ENCODE measurements around the gene SLC15A1.
"Not testable (repeated sequence)": the region's sequence is repeated elsewhere in the genome, so short reads cannot be mapped to it uniquely, and the experiment has no call there.

The SLC15A1 gene

DNA sequence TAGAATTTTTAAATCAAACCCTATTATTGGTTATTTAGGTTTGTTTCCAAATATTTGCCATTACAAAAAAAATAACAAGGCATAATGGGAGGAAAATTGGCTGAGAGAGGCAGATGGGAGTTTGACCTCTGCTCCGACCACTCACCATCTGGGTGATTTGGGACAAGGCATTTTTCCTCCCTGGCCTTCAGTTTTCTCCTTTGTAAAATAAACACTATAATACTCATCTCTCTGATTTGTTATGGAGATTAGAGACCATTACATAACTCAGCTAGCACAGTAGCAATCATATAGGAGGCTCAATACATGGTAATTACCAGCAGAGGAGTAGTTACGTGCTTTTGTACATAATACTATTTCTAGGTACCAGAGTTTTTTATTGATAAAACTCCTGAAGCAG, 105.4 kb downstream of the SLC15A1 start:
- no peak overlapping the region for H2BK15ac ChIP-seq (ENCODE audit: low read length)
- no peak overlapping the region for H4K8ac ChIP-seq (ENCODE audit: low read depth, low read length)
- H2BK5ac ChIP-seq (ENCODE audit: low read length) = no peak overlapping the region
- no peak overlapping the region for H3K4me3 ChIP-seq (ENCODE audit: low read length in 2 of 2)
- H3K27ac ChIP-seq (replicated peaks; ENCODE audit: low read length) = no peak overlapping the region
- H3K4me1 ChIP-seq (ENCODE audit: control insufficient read depth in 2 of 2, insufficient read depth in 1 of 2, low read depth in 1 of 2, low read length in 2 of 2) = no peaks in the 10 kb centered on the region
- no peak overlapping the region for H3K9ac ChIP-seq (ENCODE audit: low read depth, low read length, poor library complexity)
- H3K27me3 ChIP-seq (ENCODE audit: control insufficient read depth in 3 of 3, insufficient read depth in 3 of 3, low read depth in 1 of 3, low read length in 3 of 3) = peaks cover 0 to 4% (median 0%) of the 10 kb centered on the region in 3 experiments
- no peak overlapping the region for H3K4me2 ChIP-seq (ENCODE audit: insufficient read depth, low read length, poor library complexity, severe bottlenecking)
- H2BK120ac ChIP-seq (ENCODE audit: low read depth, low read length) = no peak overlapping the region
- H2AK5ac ChIP-seq (ENCODE audit: low read depth, low read length) = no peak overlapping the region
- no peaks in the 10 kb centered on the region for H3K36me3 ChIP-seq (replicated peaks in 1 of 2; ENCODE audit: control insufficient read depth in 2 of 2, insufficient read depth in 2 of 2, low read length in 2 of 2)
- DNase-seq (ENCODE audit: low spot score) = no peak
- H3K14ac ChIP-seq (ENCODE audit: low read length) = no peak overlapping the region
- no CpG with 5 or more reads among the region's 2 CpGs for whole genome bisulfite sequencing, 2 donors (ENCODE audit: extremely low coverage in 2 of 2, insufficient read length in 2 of 2, insufficient replicate concordance in 1 of 2)
- no peaks in the 10 kb centered on the region for H3K79me1 ChIP-seq (ENCODE audit: low read depth, low read length)
- no peak overlapping the region for H2AFZ ChIP-seq (ENCODE audit: low read length)
- H2BK12ac ChIP-seq (ENCODE audit: low read length) = no peak overlapping the region
- no peak overlapping the region for H4K91ac ChIP-seq (ENCODE audit: low read depth, low read length, poor library complexity)
- no peak overlapping the region for H3K18ac ChIP-seq (ENCODE audit: low read length)
- no peak overlapping the region for H3K4ac ChIP-seq (ENCODE audit: low read length)
- H3K9me3 ChIP-seq (replicated peaks in 1 of 2; ENCODE audit: control insufficient read depth in 2 of 2, insufficient read depth in 1 of 2, low read depth in 1 of 2, low read length in 2 of 2) = no peaks in the 10 kb centered on the region
- no peak overlapping the region for H3K23ac ChIP-seq (ENCODE audit: low read depth, low read length, poor library complexity)

DNA sequence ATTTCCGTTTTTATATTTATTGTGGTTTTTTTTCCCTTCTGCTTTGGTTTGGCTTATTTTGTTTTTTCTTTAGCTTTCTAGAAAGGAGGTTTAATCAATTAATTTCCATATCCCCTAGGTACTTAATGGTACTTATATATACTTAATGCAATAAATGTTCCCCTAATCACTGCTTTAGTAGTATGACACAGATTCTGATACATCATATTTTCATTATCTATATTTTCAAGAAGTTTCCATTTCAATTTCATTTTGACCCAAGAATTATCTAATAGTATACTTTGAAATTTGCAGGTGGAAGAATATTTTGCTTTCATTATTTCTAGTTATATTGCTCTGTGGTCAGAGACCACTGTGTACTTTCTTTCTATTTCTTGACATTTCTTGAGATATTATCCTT, 109.0 kb downstream of the SLC15A1 start:
- Histone ChIP-seq H3K9ac (ENCODE audit: low read depth, low read length, poor library complexity) (no peak overlapping the region), H3K36me3 (replicated peaks in 1 of 2; ENCODE audit: control insufficient read depth in 2 of 2, insufficient read depth in 2 of 2, low read length in 2 of 2) (no peaks in the 10 kb centered on the region), H2BK120ac (ENCODE audit: low read depth, low read length) (no peak overlapping the region), H2BK5ac (ENCODE audit: low read length) (no peak overlapping the region), H2AK5ac (ENCODE audit: low read depth, low read length) (no peak overlapping the region), H3K79me1 (ENCODE audit: low read depth, low read length) (no peaks in the 10 kb centered on the region), H4K91ac (ENCODE audit: low read depth, low read length, poor library complexity) (no peak overlapping the region), H4K8ac (ENCODE audit: low read depth, low read length) (no peak overlapping the region), H3K4me2 (ENCODE audit: insufficient read depth, low read length, poor library complexity, severe bottlenecking) (no peak overlapping the region), H2BK15ac (ENCODE audit: low read length) (no peak overlapping the region), H3K4ac (ENCODE audit: low read length) (no peak overlapping the region), H3K9me3 (replicated peaks in 1 of 2; ENCODE audit: control insufficient read depth in 2 of 2, insufficient read depth in 1 of 2, low read depth in 1 of 2, low read length in 2 of 2) (no peaks in the 10 kb centered on the region), H3K4me3 (ENCODE audit: low read length in 2 of 2) (no peak overlapping the region), H2BK12ac (ENCODE audit: low read length) (no peak overlapping the region), H3K27me3 (ENCODE audit: control insufficient read depth in 3 of 3, insufficient read depth in 3 of 3, low read depth in 1 of 3, low read length in 3 of 3) (no peaks in the 10 kb centered on the region), H3K23ac (ENCODE audit: low read depth, low read length, poor library complexity) (no peak overlapping the region), H3K27ac (replicated peaks; ENCODE audit: low read length) (no peak overlapping the region), H3K18ac (ENCODE audit: low read length) (no peak overlapping the region), H3K4me1 (ENCODE audit: control insufficient read depth in 2 of 2, insufficient read depth in 1 of 2, low read depth in 1 of 2, low read length in 2 of 2) (no peaks in the 10 kb centered on the region), H3K14ac (ENCODE audit: low read length) (no peak overlapping the region), H2AFZ (ENCODE audit: low read length) (no peak overlapping the region)
- no peak for DNase-seq (ENCODE audit: low spot score)
- no CpG with 5 or more reads among the region's 1 CpG for WGBS, 2 donors (ENCODE audit: extremely low coverage in 2 of 2, insufficient read length in 2 of 2, insufficient replicate concordance in 1 of 2)

DNA sequence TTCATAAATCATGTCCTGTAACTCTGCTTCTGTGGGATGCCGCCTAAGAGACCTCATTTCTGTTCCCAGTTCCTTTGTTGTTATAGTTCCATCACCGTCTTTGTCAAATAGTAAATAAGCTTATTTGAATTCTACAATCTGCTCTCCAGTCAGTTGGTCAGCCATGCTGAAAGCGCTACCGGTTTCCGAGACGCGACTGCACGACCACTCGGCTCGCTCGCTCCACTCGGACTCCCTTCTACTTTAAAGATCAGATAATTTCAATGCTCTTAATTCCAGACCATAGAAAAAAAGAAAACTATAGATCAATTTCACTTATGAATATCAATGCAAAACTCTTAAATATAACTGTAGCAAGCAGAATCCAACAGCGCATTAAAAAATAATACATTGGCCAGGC, 111.4 kb downstream of the SLC15A1 start:
- no peak overlapping the region for H3K23ac ChIP-seq (ENCODE audit: low read depth, low read length, poor library complexity)
- no peak overlapping the region for H2BK12ac ChIP-seq (ENCODE audit: low read length)
- H3K36me3 ChIP-seq (replicated peaks in 1 of 2; ENCODE audit: control insufficient read depth in 2 of 2, insufficient read depth in 2 of 2, low read length in 2 of 2) = no peaks in the 10 kb centered on the region
- no peak overlapping the region for H3K4me2 ChIP-seq (ENCODE audit: insufficient read depth, low read length, poor library complexity, severe bottlenecking)
- no peak overlapping the region for H3K4ac ChIP-seq (ENCODE audit: low read length)
- no peaks in the 10 kb centered on the region for H3K27me3 ChIP-seq (ENCODE audit: control insufficient read depth in 3 of 3, insufficient read depth in 3 of 3, low read depth in 1 of 3, low read length in 3 of 3)
- no peaks in the 10 kb centered on the region for H3K9me3 ChIP-seq (replicated peaks in 1 of 2; ENCODE audit: control insufficient read depth in 2 of 2, insufficient read depth in 1 of 2, low read depth in 1 of 2, low read length in 2 of 2)
- H2BK15ac ChIP-seq (ENCODE audit: low read length) = no peak overlapping the region
- DNase-seq (ENCODE audit: low spot score) = no peak
- H2BK120ac ChIP-seq (ENCODE audit: low read depth, low read length) = no peak overlapping the region
- no peak overlapping the region for H2AK5ac ChIP-seq (ENCODE audit: low read depth, low read length)
- no peak overlapping the region for H4K91ac ChIP-seq (ENCODE audit: low read depth, low read length, poor library complexity)
- H2BK5ac ChIP-seq (ENCODE audit: low read length) = no peak overlapping the region
- no peak overlapping the region for H3K18ac ChIP-seq (ENCODE audit: low read length)
- no peaks in the 10 kb centered on the region for H3K79me1 ChIP-seq (ENCODE audit: low read depth, low read length)
- H2AFZ ChIP-seq (ENCODE audit: low read length) = no peak overlapping the region
- no peaks in the 10 kb centered on the region for H3K4me1 ChIP-seq (ENCODE audit: control insufficient read depth in 2 of 2, insufficient read depth in 1 of 2, low read depth in 1 of 2, low read length in 2 of 2)
- no peak overlapping the region for H3K4me3 ChIP-seq (ENCODE audit: low read length in 2 of 2)
- H3K14ac ChIP-seq (ENCODE audit: low read length) = no peak overlapping the region
- no peak overlapping the region for H3K9ac ChIP-seq (ENCODE audit: low read depth, low read length, poor library complexity)
- H3K27ac ChIP-seq (replicated peaks; ENCODE audit: low read length) = no peak overlapping the region
- no CpG with 5 or more reads among the region's 13 CpGs for WGBS, 2 donors (ENCODE audit: extremely low coverage in 2 of 2, insufficient read length in 2 of 2, insufficient replicate concordance in 1 of 2)
- H4K8ac ChIP-seq (ENCODE audit: low read depth, low read length) = no peak overlapping the region

DNA sequence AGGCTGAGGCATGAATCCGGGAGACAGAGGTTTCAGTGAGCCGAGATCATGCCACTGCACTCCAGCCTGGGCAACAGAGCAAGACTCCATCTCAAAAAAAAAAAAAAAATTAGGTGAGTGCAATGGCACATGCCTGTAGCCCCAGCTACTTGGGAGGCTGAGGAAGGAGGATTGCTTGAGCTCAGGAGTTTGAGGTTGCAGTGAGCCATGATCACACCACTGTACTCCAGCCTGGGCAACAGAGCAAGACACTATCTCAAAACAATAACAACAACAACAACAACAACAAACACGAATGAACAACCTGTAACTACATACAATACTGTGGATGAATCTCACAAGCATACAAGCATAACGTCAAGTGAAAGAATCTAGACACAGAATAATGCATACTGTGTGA, 112.7 kb downstream of the SLC15A1 start:
- H2AFZ ChIP-seq (ENCODE audit: low read length); H3K4me1 ChIP-seq (ENCODE audit: control insufficient read depth in 2 of 2, insufficient read depth in 1 of 2, low read depth in 1 of 2, low read length in 2 of 2); H2BK120ac ChIP-seq (ENCODE audit: low read depth, low read length); H3K18ac ChIP-seq (ENCODE audit: low read length); H2BK12ac ChIP-seq (ENCODE audit: low read length); H3K9me3 ChIP-seq (replicated peaks in 1 of 2; ENCODE audit: control insufficient read depth in 2 of 2, insufficient read depth in 1 of 2, low read depth in 1 of 2, low read length in 2 of 2); H3K79me1 ChIP-seq (ENCODE audit: low read depth, low read length); H3K14ac ChIP-seq (ENCODE audit: low read length); H3K4me2 ChIP-seq (ENCODE audit: insufficient read depth, low read length, poor library complexity, severe bottlenecking); H3K27me3 ChIP-seq (ENCODE audit: control insufficient read depth in 3 of 3, insufficient read depth in 3 of 3, low read depth in 1 of 3, low read length in 3 of 3); H3K23ac ChIP-seq (ENCODE audit: low read depth, low read length, poor library complexity); H2AK5ac ChIP-seq (ENCODE audit: low read depth, low read length); H3K27ac ChIP-seq (replicated peaks; ENCODE audit: low read length); H3K36me3 ChIP-seq (replicated peaks in 1 of 2; ENCODE audit: control insufficient read depth in 2 of 2, insufficient read depth in 2 of 2, low read length in 2 of 2); H3K4me3 ChIP-seq (ENCODE audit: low read length in 2 of 2); H3K4ac ChIP-seq (ENCODE audit: low read length); H4K91ac ChIP-seq (ENCODE audit: low read depth, low read length, poor library complexity); H4K8ac ChIP-seq (ENCODE audit: low read depth, low read length); H2BK15ac ChIP-seq (ENCODE audit: low read length); H3K9ac ChIP-seq (ENCODE audit: low read depth, low read length, poor library complexity); DNase-seq (ENCODE audit: low spot score); H2BK5ac ChIP-seq (ENCODE audit: low read length): not testable (repeated sequence)
- WGBS, 2 donors (ENCODE audit: extremely low coverage in 2 of 2, insufficient read length in 2 of 2, insufficient replicate concordance in 1 of 2) = no CpG with 5 or more reads among the region's 4 CpGs
